Astrocyte (in vitro differentiated cells and primary cell): ENCODE data around the gene SLC38A10. TPM values are rescaled to one million over a fixed set of nuclear protein-coding genes. Genes with fewer than 3 reads are reported as not detected.

Experiments
- DNase-seq: peaks from one replicate; pipeline ENCODE4 v3.0.0-alpha.2; 2010; ENCODE audit warnings: low read depth
- FAIRE-seq: peaks from 2 replicates; lab custom pipeline; 2011; peaks lifted over from hg19 to GRCh38; lab: Jason Lieb, UNC
- H2AFZ ChIP-seq: 2 replicates; pipeline ENCODE4 v1.6.0; 2012; ENCODE audit warnings: low read depth, low read length, inconsistent platforms
- H3K27ac ChIP-seq: 2 replicates; pipeline ENCODE4 v1.5.1; 2011; ENCODE audit warnings: low read depth, low read length, inconsistent platforms
- H3K27me3 ChIP-seq: 2 replicates; pipeline ENCODE4 v1.6.0; 2011; ENCODE audit warnings: low read length, inconsistent platforms; ENCODE audit not compliant: insufficient read depth
- H3K36me3 ChIP-seq: 2 replicates; pipeline ENCODE4 v1.5.1; 2011; ENCODE audit warnings: low read length, inconsistent platforms; ENCODE audit not compliant: insufficient read depth
- H3K4me1 ChIP-seq: 2 replicates; pipeline ENCODE4 v1.5.1; 2011; ENCODE audit warnings: low read length, inconsistent platforms; ENCODE audit not compliant: insufficient read depth
- H3K4me2 ChIP-seq: 2 replicates; pipeline ENCODE4 v1.6.0; 2012; ENCODE audit warnings: low read length, inconsistent platforms
- H3K4me3 ChIP-seq: 2 replicates; pipeline ENCODE4 v1.5.1; 2011; ENCODE audit warnings: low read depth, mild to moderate bottlenecking, low read length, inconsistent platforms; ENCODE audit not compliant: insufficient read depth
- H3K79me2 ChIP-seq: 2 replicates; pipeline ENCODE4 v1.6.0; 2012; ENCODE audit warnings: mild to moderate bottlenecking, low read length, inconsistent platforms; ENCODE audit not compliant: insufficient read depth
- H3K9ac ChIP-seq: 2 replicates; pipeline ENCODE4 v1.6.0; 2012; ENCODE audit warnings: mild to moderate bottlenecking, low read length, inconsistent platforms
- H3K9me3 ChIP-seq: 2 replicates; pipeline ENCODE4 v1.5.1; 2012; ENCODE audit warnings: low read depth, mild to moderate bottlenecking, low read length, inconsistent platforms; ENCODE audit not compliant: insufficient read depth
- H4K20me1 ChIP-seq: 2 replicates; pipeline ENCODE4 v1.6.0; 2012; ENCODE audit warnings: low read length, inconsistent platforms; ENCODE audit not compliant: insufficient read depth
- H3K27ac Mint-ChIP-seq: one replicate; pipeline ENCODE4 v1.8.0; 2021; ENCODE audit warnings: mild to moderate bottlenecking, mixed read lengths; ENCODE audit not compliant: unreplicated experiment
- H3K27me3 Mint-ChIP-seq: one replicate; pipeline ENCODE4 v1.8.0; 2021; ENCODE audit warnings: low read depth, mixed read lengths; ENCODE audit not compliant: unreplicated experiment
- H3K36me3 Mint-ChIP-seq: one replicate; pipeline ENCODE4 v1.8.0; 2021; ENCODE audit warnings: low read depth, mixed read lengths; ENCODE audit not compliant: unreplicated experiment
- H3K4me1 Mint-ChIP-seq: one replicate; pipeline ENCODE4 v1.8.0; 2021; ENCODE audit warnings: low read depth, mixed read lengths; ENCODE audit not compliant: unreplicated experiment
- H3K4me3 Mint-ChIP-seq: one replicate; pipeline ENCODE4 v1.8.0; 2021; ENCODE audit warnings: mild to moderate bottlenecking, moderate library complexity, mixed read lengths; ENCODE audit not compliant: unreplicated experiment
- H3K9me3 Mint-ChIP-seq: one replicate; pipeline ENCODE4 v1.8.0; 2021; ENCODE audit warnings: mild to moderate bottlenecking, mixed read lengths; ENCODE audit not compliant: unreplicated experiment
- EZH2 ChIP-seq: IDR thresholded peaks from 2 replicates; pipeline ENCODE4 v1.6.1; 2012; ENCODE audit warnings: mild to moderate bottlenecking, low read length, inconsistent platforms; ENCODE audit not compliant: insufficient read depth
- total RNA-seq: library from RNA; stranded (reverse); gene quantifications from 2 replicates; pipeline ENCODE4 v1.2.1, GENCODE V29; 2021
- TF ChIP-seq, protein P1 (sequence below): IDR thresholded peaks from 2 replicates; pipeline ENCODE4 v1.5.1; 2011; ENCODE audit warnings: low read depth, mild to moderate bottlenecking, inconsistent platforms, low read length, moderate library complexity; ENCODE audit not compliant: insufficient read depth

SLC38A10 gene
- total RNA-seq, 1 donor from 2014 or later, result 71.4 TPM

DNA sequence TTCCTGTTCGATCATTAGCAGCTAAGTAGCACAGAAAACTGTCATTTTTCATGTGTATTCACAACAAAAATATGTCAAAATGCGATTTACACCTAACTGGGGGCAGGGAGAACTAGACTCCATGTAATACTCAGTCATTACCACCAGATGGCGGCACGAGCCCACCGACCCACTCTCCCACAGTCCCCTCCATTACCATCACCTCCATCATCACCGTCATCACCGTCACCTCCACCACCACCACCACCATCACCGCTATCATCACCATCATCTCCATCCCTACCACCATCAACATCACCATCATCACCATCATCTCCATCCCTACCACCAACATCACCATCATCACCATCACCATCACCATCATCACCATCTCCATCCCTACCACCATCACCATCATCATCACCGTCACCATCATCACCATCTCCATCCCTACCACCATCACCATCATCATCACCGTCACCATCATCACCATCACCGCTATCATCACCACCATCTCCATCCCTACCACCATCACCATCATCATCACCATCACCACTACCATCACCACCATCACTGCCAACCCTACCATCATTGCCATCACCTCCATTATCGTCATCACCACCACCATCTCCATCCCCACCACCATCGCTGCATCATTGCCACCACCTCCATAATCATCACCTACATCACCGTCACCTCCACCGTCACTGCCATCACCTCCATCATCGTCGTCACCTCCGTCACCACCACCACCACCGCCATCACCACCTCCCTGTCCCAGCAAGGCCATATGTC is 41.6 kb downstream of the SLC38A10 start:
- FAIRE-seq, result peak; percentile 39
- H3K79me2 ChIP-seq, result peaks cover 8% of the 10 kb centered on the region
- H3K9me3 ChIP-seq, result no peaks in the 10 kb centered on the region
- no peak overlapping the region for H3K4me2 ChIP-seq
- H2AFZ ChIP-seq, result no peak overlapping the region
- H3K27me3 ChIP-seq, result no peaks in the 10 kb centered on the region
- Mint-ChIP-seq H3K9me3 (peaks cover under 1% of the 10 kb centered on the region), H3K36me3 (peaks cover 15% of the 10 kb centered on the region), H3K4me3 (no peak overlapping the region), H3K27ac (no peak overlapping the region), H3K27me3 (peaks cover 3% of the 10 kb centered on the region), H3K4me1 (peaks cover 4% of the 10 kb centered on the region)
- H3K4me3 ChIP-seq, result no peak overlapping the region
- H4K20me1 ChIP-seq, result peaks cover 58% of the 10 kb centered on the region
- no peak overlapping the region for H3K27ac ChIP-seq
- no peaks in the 10 kb centered on the region for H3K36me3 ChIP-seq
- no peak for DNase-seq
- no peak overlapping the region for H3K9ac ChIP-seq
- H3K4me1 ChIP-seq, result peaks cover 15% of the 10 kb centered on the region
- TF ChIP-seq EZH2, result no peak
- TF ChIP-seq, protein P1, sequence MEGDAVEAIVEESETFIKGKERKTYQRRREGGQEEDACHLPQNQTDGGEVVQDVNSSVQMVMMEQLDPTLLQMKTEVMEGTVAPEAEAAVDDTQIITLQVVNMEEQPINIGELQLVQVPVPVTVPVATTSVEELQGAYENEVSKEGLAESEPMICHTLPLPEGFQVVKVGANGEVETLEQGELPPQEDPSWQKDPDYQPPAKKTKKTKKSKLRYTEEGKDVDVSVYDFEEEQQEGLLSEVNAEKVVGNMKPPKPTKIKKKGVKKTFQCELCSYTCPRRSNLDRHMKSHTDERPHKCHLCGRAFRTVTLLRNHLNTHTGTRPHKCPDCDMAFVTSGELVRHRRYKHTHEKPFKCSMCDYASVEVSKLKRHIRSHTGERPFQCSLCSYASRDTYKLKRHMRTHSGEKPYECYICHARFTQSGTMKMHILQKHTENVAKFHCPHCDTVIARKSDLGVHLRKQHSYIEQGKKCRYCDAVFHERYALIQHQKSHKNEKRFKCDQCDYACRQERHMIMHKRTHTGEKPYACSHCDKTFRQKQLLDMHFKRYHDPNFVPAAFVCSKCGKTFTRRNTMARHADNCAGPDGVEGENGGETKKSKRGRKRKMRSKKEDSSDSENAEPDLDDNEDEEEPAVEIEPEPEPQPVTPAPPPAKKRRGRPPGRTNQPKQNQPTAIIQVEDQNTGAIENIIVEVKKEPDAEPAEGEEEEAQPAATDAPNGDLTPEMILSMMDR, result peak; percentile 65

DNA sequence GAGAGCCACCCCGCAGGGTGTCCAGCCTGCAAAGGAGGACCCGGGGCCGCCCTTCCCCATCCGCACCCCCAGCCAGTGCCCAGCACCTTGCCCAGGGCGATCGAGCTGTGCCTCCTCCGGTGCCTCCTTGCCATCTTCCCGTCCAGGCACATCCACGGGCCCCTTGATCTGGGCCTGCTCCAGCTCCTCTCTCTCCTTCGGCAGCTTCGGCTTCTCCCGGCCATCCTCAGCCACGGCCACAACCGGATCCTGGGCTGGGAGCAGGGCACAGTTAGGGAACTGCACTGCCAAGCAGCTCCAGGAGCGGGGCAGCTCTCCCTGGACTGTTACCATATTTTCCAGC is 42.1 kb downstream of the SLC38A10 start:
- TF ChIP-seq, protein P1, result no peak
- TF ChIP-seq EZH2, result no peak
- peaks cover 57% of the 10 kb centered on the region for H4K20me1 ChIP-seq
- peaks cover 13% of the 10 kb centered on the region for H3K36me3 Mint-ChIP-seq
- peaks cover 15% of the 10 kb centered on the region for H3K4me1 ChIP-seq
- peaks cover 2% of the 10 kb centered on the region for H3K9me3 Mint-ChIP-seq
- H3K36me3 ChIP-seq, result no peaks in the 10 kb centered on the region
- H3K27ac Mint-ChIP-seq, result no peak overlapping the region
- no peak for DNase-seq
- H3K9me3 ChIP-seq, result no peaks in the 10 kb centered on the region
- no peak overlapping the region for H3K9ac ChIP-seq
- H3K27me3 Mint-ChIP-seq, result peaks cover 3% of the 10 kb centered on the region
- no peak for FAIRE-seq
- peaks cover 4% of the 10 kb centered on the region for H3K4me1 Mint-ChIP-seq
- H3K4me3 ChIP-seq, result no peak overlapping the region
- no peaks in the 10 kb centered on the region for H3K27me3 ChIP-seq
- H3K4me2 ChIP-seq, result no peak overlapping the region
- H3K4me3 Mint-ChIP-seq, result no peak overlapping the region
- peaks cover 8% of the 10 kb centered on the region for H3K79me2 ChIP-seq
- no peak overlapping the region for H3K27ac ChIP-seq
- no peak overlapping the region for H2AFZ ChIP-seq
